Measurements from ENCODE around the gene MYBL2. TPM values are rescaled to one million over a fixed set of nuclear protein-coding genes. Genes with fewer than 3 reads are reported as not detected.
A peak's percentile ranks its signal among the peaks of the same experiment; 100 is the strongest.

MYBL2 gene
- total and polyA plus RNA-seq, 7 experiments from 2014 or later = 0.58 to 69.7 (median 2.7) TPM; not detected in 4

DNA sequence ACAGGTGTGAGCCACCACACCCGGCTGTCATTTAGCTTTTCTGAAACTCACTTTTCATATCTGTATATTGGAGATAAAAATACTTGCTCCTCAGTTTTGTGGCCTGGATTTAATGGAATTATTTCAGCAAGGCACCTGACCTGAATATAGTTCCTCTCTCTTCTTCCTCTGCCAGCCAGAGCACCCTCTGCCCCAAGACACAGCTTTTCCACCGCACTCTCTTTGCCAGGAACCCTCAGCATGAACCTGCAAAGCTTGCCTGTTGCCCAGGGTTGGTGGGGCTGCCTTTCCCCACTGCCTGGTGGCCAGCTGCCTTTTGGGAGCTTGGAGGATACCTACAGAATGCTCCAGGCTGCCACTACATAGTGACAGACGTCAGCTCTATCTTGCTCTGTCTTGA, 56.8 kb downstream of the MYBL2 start:
- Mint-ChIP-seq H3K27ac (peak overlapping the region; percentile 42 to 93 (median 79)), H3K4me3 (peak overlapping the region in 6 of 10 donors; percentile 4 to 70 (median 45)), H3K9me3 (peaks cover 0 to 9% (median 2%) of the 10 kb centered on the region in 11 donors), H3K36me3 (peaks cover 0 to 20% (median 5%) of the 10 kb centered on the region in 5 donors), H3K4me1 (peaks cover 17 to 93% (median 79%) of the 10 kb centered on the region in 7 donors), H3K27me3 (no peaks in the 10 kb centered on the region)
- DNase-seq (no peak), ATAC-seq (no peak)
- H3K4me3 ChIP-seq (ENCODE audit: low read length) = no peak overlapping the region
- intact Hi-C loops (cut with micrococcal nuclease) = loop anchor here (2.0 to 10.0 kb wide), 4 partner anchors 25 to 799 kb away; partner anchors contain the start of genes IFT52 (in 1 of the 2), MYBL2 (in 1 of the 2) and SERINC3 (in 1 of the 2)
- CTCF ChIA-PET = interaction anchor here (0.6 kb wide), 1 partner anchor 754 kb away, joined by 5 read pairs; no protein-coding TSS in a partner anchor
- POLR2A ChIA-PET = interaction anchor here (0.7 to 2.6 kb wide), 3 partner anchors 10 to 333 kb away, joined by 3 to 15 read pairs (median 3); no protein-coding TSS in a partner anchor
- H3K4me1 ChIP-seq (ENCODE audit: control insufficient read depth in 2 of 2, insufficient read depth in 2 of 2, low read length in 2 of 2) = peaks cover 0 to 51% of the 10 kb centered on the region in 2 donors
- H3K36me3 ChIP-seq (ENCODE audit: control insufficient read depth in 2 of 3, insufficient read depth in 3 of 3, low read length in 3 of 3) = no peaks in the 10 kb centered on the region
- no peaks in the 10 kb centered on the region for H3K27me3 ChIP-seq (ENCODE audit: control insufficient read depth in 2 of 2, insufficient read depth in 2 of 2, low read length in 2 of 2)
- no peaks in the 10 kb centered on the region for H3K9me3 ChIP-seq (ENCODE audit: control insufficient read depth in 2 of 3, low read length in 3 of 3)
- H3K27ac ChIP-seq (ENCODE audit: low read depth, low read length) = no peak overlapping the region

DNA sequence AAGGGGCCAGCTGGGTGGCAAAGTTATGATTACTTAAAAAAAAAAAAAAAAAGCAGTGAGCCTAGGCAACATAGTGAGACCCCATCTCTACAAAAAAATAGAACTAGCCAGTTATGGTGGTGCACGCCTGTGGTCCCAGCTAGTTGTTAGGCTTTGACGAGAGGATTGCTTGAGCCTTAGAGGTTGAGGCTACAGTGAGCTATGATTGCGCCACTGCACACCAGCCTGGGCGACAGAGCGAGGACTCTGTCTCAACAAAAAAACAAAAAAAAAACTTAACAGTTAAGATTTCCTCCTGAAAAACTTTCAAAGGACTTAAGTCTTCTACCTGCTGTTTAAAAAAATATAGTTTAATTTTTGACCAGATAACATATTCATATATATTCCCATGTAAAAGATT, 57.5 kb downstream of the MYBL2 start:
- ATAC-seq (no peak), DNase-seq (no peak)
- Mint-ChIP-seq H3K36me3 (peaks cover 0 to 14% (median 0%) of the 10 kb centered on the region in 5 donors), H3K4me3 (peak overlapping the region in 4 of 10 donors; percentile 4 to 70 (median 37)), H3K27me3 (no peaks in the 10 kb centered on the region), H3K27ac (peak overlapping the region in 8 of 9 donors; percentile 63 to 93 (median 82)), H3K9me3 (peaks cover 0 to 11% (median 2%) of the 10 kb centered on the region in 11 donors), H3K4me1 (peaks cover 15 to 93% (median 79%) of the 10 kb centered on the region in 7 donors)
- Histone ChIP-seq H3K27me3 (ENCODE audit: control insufficient read depth in 2 of 2, insufficient read depth in 2 of 2, low read length in 2 of 2) (no peaks in the 10 kb centered on the region), H3K36me3 (ENCODE audit: control insufficient read depth in 2 of 3, insufficient read depth in 3 of 3, low read length in 3 of 3) (no peaks in the 10 kb centered on the region), H3K27ac (ENCODE audit: low read depth, low read length) (no peak overlapping the region), H3K4me3 (ENCODE audit: low read length) (no peak overlapping the region), H3K9me3 (ENCODE audit: control insufficient read depth in 2 of 3, low read length in 3 of 3) (no peaks in the 10 kb centered on the region), H3K4me1 (ENCODE audit: control insufficient read depth in 2 of 2, insufficient read depth in 2 of 2, low read length in 2 of 2) (peaks cover 0 to 53% of the 10 kb centered on the region in 2 donors)
- ChIA-PET CTCF (no interaction called here), POLR2A (interaction anchor here (2.6 kb wide), 1 partner anchor 9 kb away, joined by 15 read pairs; no protein-coding TSS in a partner anchor)
- intact Hi-C loops (cut with micrococcal nuclease) = loop anchor here (5.0 to 10.0 kb wide), 2 partner anchors 60 to 798 kb away; partner anchors contain the start of genes MYBL2 (in 1 of the 2) and SERINC3 (in 1 of the 2)

DNA sequence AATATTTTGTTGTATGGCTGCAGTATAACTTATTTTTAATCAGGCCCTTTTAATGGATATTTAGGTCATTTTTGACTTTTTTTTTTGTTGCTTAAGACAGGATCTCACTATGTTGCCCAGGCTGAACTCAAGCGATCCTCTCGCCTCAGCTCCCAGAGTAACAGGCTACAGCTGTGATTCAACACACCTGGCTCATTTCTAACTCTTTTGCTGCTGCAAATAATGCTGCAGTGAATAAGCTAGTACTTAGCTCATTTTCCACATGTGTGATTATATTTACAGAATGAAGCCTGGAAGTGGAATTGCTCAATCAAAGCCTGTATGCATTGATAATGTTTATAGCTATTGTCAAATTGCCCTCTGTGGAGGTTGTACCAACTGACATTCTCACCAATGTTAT, 58.8 kb downstream of the MYBL2 start:
- peak overlapping the region in 1 of 10 donors; percentile 16 for H3K4me3 Mint-ChIP-seq
- H3K27me3 ChIP-seq (ENCODE audit: control insufficient read depth in 2 of 2, insufficient read depth in 2 of 2, low read length in 2 of 2) = no peaks in the 10 kb centered on the region

DNA sequence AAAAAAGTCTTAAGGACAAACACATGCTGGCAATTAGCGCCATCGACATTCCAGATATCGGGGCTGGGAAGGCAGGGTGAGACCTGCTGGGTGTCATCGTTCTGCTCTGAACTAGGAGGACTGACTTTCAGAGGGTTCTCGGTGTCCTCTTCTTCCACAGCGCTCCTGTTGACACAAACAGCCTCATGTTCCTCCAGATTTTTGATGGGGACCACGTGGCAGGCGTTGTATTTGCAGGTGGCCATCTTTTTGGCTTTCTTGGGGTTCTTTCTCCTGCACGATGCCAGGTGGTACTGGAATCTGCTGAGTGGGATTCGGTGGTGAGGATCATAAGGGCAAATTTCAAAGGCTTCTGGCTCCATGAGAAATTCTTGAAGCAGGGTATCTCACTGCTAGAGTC, 59.4 kb downstream of the MYBL2 start:
- Mint-ChIP-seq H3K9me3 (peaks cover 0 to 10% (median 0%) of the 10 kb centered on the region in 11 donors), H3K27me3 (no peaks in the 10 kb centered on the region), H3K4me3 (no peak overlapping the region), H3K4me1 (peaks cover 15 to 87% (median 70%) of the 10 kb centered on the region in 7 donors), H3K36me3 (peaks cover 0 to 4% (median 0%) of the 10 kb centered on the region in 5 donors), H3K27ac (peak overlapping the region in 5 of 9 donors; percentile 12 to 85 (median 46))
- POLR2A ChIA-PET = no interaction called here
- Histone ChIP-seq H3K27ac (ENCODE audit: low read depth, low read length) (no peak overlapping the region), H3K9me3 (ENCODE audit: control insufficient read depth in 2 of 3, low read length in 3 of 3) (no peaks in the 10 kb centered on the region), H3K4me3 (ENCODE audit: low read length) (no peak overlapping the region), H3K4me1 (ENCODE audit: control insufficient read depth in 2 of 2, insufficient read depth in 2 of 2, low read length in 2 of 2) (peaks cover 0 to 44% of the 10 kb centered on the region in 2 donors), H3K36me3 (ENCODE audit: control insufficient read depth in 2 of 3, insufficient read depth in 3 of 3, low read length in 3 of 3) (no peaks in the 10 kb centered on the region), H3K27me3 (ENCODE audit: control insufficient read depth in 2 of 2, insufficient read depth in 2 of 2, low read length in 2 of 2) (no peaks in the 10 kb centered on the region)
- DNase-seq = no peak
- CTCF ChIA-PET = no interaction called here
- intact Hi-C loops (cut with micrococcal nuclease) = loop anchor here in 1 of 2 donors (10.0 kb wide), 1 partner anchor 62 kb away; the partner anchor contains the start of gene MYBL2
- ATAC-seq = no peak

More for the DNA sequence above, 58.8 kb downstream of the MYBL2 start:
- Mint-ChIP-seq H3K27me3 (no peaks in the 10 kb centered on the region), H3K9me3 (peaks cover 0 to 10% (median 0%) of the 10 kb centered on the region in 11 donors), H3K36me3 (peaks cover 0 to 4% (median 0%) of the 10 kb centered on the region in 5 donors), H3K4me1 (peaks cover 15 to 88% (median 75%) of the 10 kb centered on the region in 7 donors), H3K27ac (peak overlapping the region in 6 of 9 donors; percentile 49 to 88 (median 72))
- H3K36me3 ChIP-seq (ENCODE audit: control insufficient read depth in 2 of 3, insufficient read depth in 3 of 3, low read length in 3 of 3) = no peaks in the 10 kb centered on the region
- H3K9me3 ChIP-seq (ENCODE audit: control insufficient read depth in 2 of 3, low read length in 3 of 3) = no peaks in the 10 kb centered on the region
- ATAC-seq = no peak
- no peak for DNase-seq
- H3K4me1 ChIP-seq (ENCODE audit: control insufficient read depth in 2 of 2, insufficient read depth in 2 of 2, low read length in 2 of 2) = peaks cover 0 to 50% of the 10 kb centered on the region in 2 donors
- no peak overlapping the region for H3K27ac ChIP-seq (ENCODE audit: low read depth, low read length)
- H3K4me3 ChIP-seq (ENCODE audit: low read length) = no peak overlapping the region
- ChIA-PET POLR2A (interaction anchor here (0.7 to 1.2 kb wide), 3 partner anchors 9 to 347 kb away, joined by 3 to 6 read pairs (median 3); no protein-coding TSS in a partner anchor), CTCF (interaction anchor here (1.2 kb wide), 1 partner anchor 19 kb away, joined by 3 read pairs; no protein-coding TSS in a partner anchor)
- intact Hi-C loops (cut with micrococcal nuclease) = loop anchor here in 1 of 2 donors (10.0 kb wide), 1 partner anchor 61 kb away; the partner anchor contains the start of gene MYBL2

DNA sequence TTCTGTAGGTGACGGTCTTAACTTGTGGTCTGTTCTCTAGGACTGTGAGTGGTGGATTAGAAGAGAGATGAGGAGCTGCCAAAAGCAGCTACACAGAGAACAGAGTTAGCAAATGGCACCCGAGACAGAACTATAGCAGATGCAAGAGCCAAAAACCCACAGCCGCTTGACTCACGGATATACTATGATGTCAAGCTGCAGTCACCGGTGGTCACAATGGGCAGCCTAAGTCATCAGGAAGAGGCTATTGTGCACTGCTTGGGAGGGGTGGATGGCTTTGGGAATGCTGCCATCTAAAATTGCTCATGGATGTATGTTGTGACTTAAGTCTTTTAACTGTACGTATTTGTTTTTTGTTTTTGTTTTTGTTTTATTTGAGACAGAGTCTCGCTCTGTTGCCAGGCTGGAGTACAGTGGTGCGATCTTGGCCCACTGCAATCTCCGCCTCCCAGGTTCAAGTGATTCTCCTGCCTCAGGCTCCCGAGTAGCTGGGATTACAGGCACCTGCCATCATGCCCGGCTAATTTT, 60.0 kb downstream of the MYBL2 start, which contains the start of gene GTSF1L:
TSS of gene GTSF1L (minus strand) at position 192 of the 528 bp plus-strand sequence. CDS start 308 bp downstream, outside the sequence.
- peaks cover 0 to 39% of the 10 kb centered on the region in 2 donors for H3K4me1 ChIP-seq (ENCODE audit: control insufficient read depth in 2 of 2, insufficient read depth in 2 of 2, low read length in 2 of 2)
- ATAC-seq = no peak

DNA sequence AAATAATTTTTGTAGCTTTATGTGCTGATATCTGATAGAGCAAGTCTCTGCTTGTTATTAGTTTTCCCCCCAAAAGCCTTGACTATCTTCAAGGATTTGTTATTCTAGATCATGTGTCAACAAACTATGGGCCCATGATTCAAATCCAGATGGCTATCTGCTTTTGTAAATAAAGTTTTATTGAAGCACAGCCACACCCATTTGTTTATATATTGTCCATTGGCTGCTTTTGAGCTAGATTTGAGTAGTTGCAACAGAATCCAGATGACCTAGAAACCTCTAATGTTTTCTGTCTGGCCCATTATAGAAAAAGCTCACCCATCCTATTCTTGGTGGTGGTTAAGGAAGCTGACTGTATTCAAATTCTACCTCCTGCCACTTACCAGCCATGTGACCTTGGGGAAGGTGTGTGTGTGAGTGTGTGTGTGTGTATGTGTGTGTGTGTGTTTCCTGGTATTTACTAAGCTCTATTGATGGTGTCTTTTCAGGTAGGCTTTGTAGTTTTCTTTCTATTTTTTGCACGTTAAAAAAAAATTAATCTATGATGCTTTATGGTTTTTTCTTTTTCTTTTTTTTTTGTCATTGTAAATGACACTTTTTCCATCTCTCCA, 61.2 kb downstream of the MYBL2 start:
- ATAC-seq = peak; percentile 86
- peak overlapping the region in 8 of 9 donors; percentile 67 to 92 (median 82) for H3K27ac Mint-ChIP-seq
- DNase-seq = peak in 7 of 9 donors; percentile 60 to 84 (median 71)
- Histone ChIP-seq H3K4me1 (ENCODE audit: control insufficient read depth in 2 of 2, insufficient read depth in 2 of 2, low read length in 2 of 2) (peaks cover 0 to 41% of the 10 kb centered on the region in 2 donors), H3K36me3 (ENCODE audit: control insufficient read depth in 2 of 3, insufficient read depth in 3 of 3, low read length in 3 of 3) (no peaks in the 10 kb centered on the region), H3K27ac (ENCODE audit: low read depth, low read length) (no peak overlapping the region), H3K9me3 (ENCODE audit: control insufficient read depth in 2 of 3, low read length in 3 of 3) (no peaks in the 10 kb centered on the region), H3K4me3 (ENCODE audit: low read length) (no peak overlapping the region), H3K27me3 (ENCODE audit: control insufficient read depth in 2 of 2, insufficient read depth in 2 of 2, low read length in 2 of 2) (no peaks in the 10 kb centered on the region)
- peaks cover 0 to 4% (median 0%) of the 10 kb centered on the region in 5 donors for H3K36me3 Mint-ChIP-seq
- peaks cover 15 to 88% (median 66%) of the 10 kb centered on the region in 7 donors for H3K4me1 Mint-ChIP-seq
- H3K9me3 Mint-ChIP-seq = peaks cover 0 to 10% (median 0%) of the 10 kb centered on the region in 11 donors
- intact Hi-C loops (cut with micrococcal nuclease) = loop anchor here in 1 of 2 donors (10.0 kb wide), 1 partner anchor 63 kb away; the partner anchor contains the start of gene MYBL2
- ChIA-PET CTCF (interaction anchor here (0.6 to 1.2 kb wide), 5 partner anchors 16 to 1335 kb away, joined by 3 to 6 read pairs (median 3); no protein-coding TSS in a partner anchor), POLR2A (interaction anchor here (0.6 to 1.6 kb wide), 5 partner anchors 10 to 64 kb away, joined by 3 to 4 read pairs (median 3); no protein-coding TSS in a partner anchor)
- peak overlapping the region; percentile 18 to 74 (median 40) for H3K4me3 Mint-ChIP-seq
- H3K27me3 Mint-ChIP-seq = peaks cover 0 to 5% (median 0%) of the 10 kb centered on the region in 5 donors

More for the DNA sequence above, 60.0 kb downstream of the MYBL2 start, which contains the start of gene GTSF1L:
- Mint-ChIP-seq H3K27ac (peak within 1 kb of the TSS in 7 of 9 donors; percentile 46 to 92 (median 79)), H3K27me3 (no peaks in the 10 kb centered on the region), H3K36me3 (peaks cover 0 to 4% (median 0%) of the 10 kb centered on the region in 5 donors), H3K4me3 (no peak within 1 kb of the TSS), H3K4me1 (peaks cover 15 to 88% (median 70%) of the 10 kb centered on the region in 7 donors), H3K9me3 (peaks cover 0 to 10% (median 0%) of the 10 kb centered on the region in 11 donors)
- intact Hi-C loops (cut with micrococcal nuclease) = loop anchor here in 1 of 2 donors (10.0 kb wide), 1 partner anchor 62 kb away; the partner anchor contains the start of gene MYBL2
- DNase-seq = no peak
- ChIA-PET CTCF (no interaction called here), POLR2A (interaction anchor here (0.7 kb wide), 1 partner anchor 484 kb away, joined by 3 read pairs; the partner anchor contains the start of gene OSER1)
- Histone ChIP-seq H3K36me3 (ENCODE audit: control insufficient read depth in 2 of 3, insufficient read depth in 3 of 3, low read length in 3 of 3) (no peaks in the 10 kb centered on the region), H3K4me3 (ENCODE audit: low read length) (no peak within 1 kb of the TSS), H3K27ac (ENCODE audit: low read depth, low read length) (no peak within 1 kb of the TSS), H3K27me3 (ENCODE audit: control insufficient read depth in 2 of 2, insufficient read depth in 2 of 2, low read length in 2 of 2) (no peaks in the 10 kb centered on the region), H3K9me3 (ENCODE audit: control insufficient read depth in 2 of 3, low read length in 3 of 3) (no peaks in the 10 kb centered on the region)

Measured in naive thymus-derived CD4-positive, alpha-beta T cell (primary cell).